Measurements from ENCODE around the gene RNF34.
A peak's percentile ranks its signal among the peaks of the same experiment; 100 is the strongest.

The RNF34 gene

GRCh38 chr12:121391619-121392324 lies 8.1 kb upstream of the RNF34 start:
- DNase-seq = peak; percentile 65

GRCh38 chr12:121392325-121392716 lies 7.6 kb upstream of the RNF34 start:
- no peak for DNase-seq

- DNase-seq = no peak
Measured at GRCh38 chr12:121397521-121397920, 2.4 kb upstream of the RNF34 start.

GRCh38 chr12:121398355-121398754 lies 1.6 kb upstream of the RNF34 start:
- no peak for DNase-seq

GRCh38 chr12:121400332-121401139 lies 618 bp downstream of the RNF34 start:
- DNase-seq = peak; percentile 28

GRCh38 chr12:121403721-121404120 lies 3.8 kb downstream of the RNF34 start:
- DNase-seq = no peak

- DNase-seq = no peak
Measured at GRCh38 chr12:121404734-121405133, 4.8 kb downstream of the RNF34 start.

GRCh38 chr12:121405211-121405610 lies 5.3 kb downstream of the RNF34 start:
- no peak for DNase-seq

GRCh38 chr12:121413917-121414316 lies 14.0 kb downstream of the RNF34 start:
- no peak for DNase-seq

- no peak for DNase-seq
Measured at GRCh38 chr12:121417847-121418246, 17.9 kb downstream of the RNF34 start.

GRCh38 chr12:121420109-121420508 lies 20.2 kb downstream of the RNF34 start:
- no peak for DNase-seq

- no peak for DNase-seq
Measured at GRCh38 chr12:121423253-121423652, 23.3 kb downstream of the RNF34 start.

- DNase-seq = peak; percentile 33
Measured at GRCh38 chr12:121423682-121424623, 24.0 kb downstream of the RNF34 start.

- DNase-seq = no peak
Measured at GRCh38 chr12:121424624-121424975, 24.7 kb downstream of the RNF34 start.

- DNase-seq = no peak
Measured at GRCh38 chr12:121427556-121428050, 27.7 kb downstream of the RNF34 start.

- DNase-seq = no peak
Measured at GRCh38 chr12:121428883-121429282, 29.0 kb downstream of the RNF34 start.

- no peak for DNase-seq
Measured at GRCh38 chr12:121430833-121431415, 31.0 kb downstream of the RNF34 start.

GRCh38 chr12:121432740-121433480 lies 33.0 kb downstream of the RNF34 start:
- no peak for DNase-seq

GRCh38 chr12:121436706-121437105 lies 36.8 kb downstream of the RNF34 start:
- DNase-seq = no peak

GRCh38 chr12:121438905-121439304 lies 39.0 kb downstream of the RNF34 start:
- no peak for DNase-seq

GRCh38 chr12:121439715-121440114 lies 39.8 kb downstream of the RNF34 start:
- no peak for DNase-seq

GRCh38 chr12:121440768-121441167 lies 40.9 kb downstream of the RNF34 start:
- DNase-seq = no peak

Data from fibroblast of skin of right quadriceps (primary cell).